ENCODE measurements around the gene OR3A3. TPM values are rescaled to one million over a fixed set of nuclear protein-coding genes. Genes with fewer than 3 reads are reported as not detected.

Gene OR3A3
- total and polyA plus RNA-seq, 10 of the 15 experiments (the other 5 are each of a cell fraction or from before 2014, with no cell fraction given), result 0.07 TPM; not detected in 9

GRCh38 chr17:3415610-3416009 is 4.4 kb downstream of the OR3A3 start (continued):
- no peak for TF ChIP-seq IRF4 (IDR thresholded peaks at IDR 0.05; ENCODE audit: low read depth, low read length)

- Histone ChIP-seq H3K9ac (ENCODE audit: control insufficient read depth, insufficient read depth, low read length) (no peak overlapping the region), H3K4me2 (ENCODE audit: control insufficient read depth, insufficient read depth) (no peak overlapping the region), H3K27me3 (replicated peaks in 1 of 2; ENCODE audit: control insufficient read depth in 2 of 2, insufficient read depth in 2 of 2, low read length in 1 of 2) (no peaks in the 10 kb centered on the region), H3K4me3 (no peak overlapping the region), H3K4me1 (ENCODE audit: control insufficient read depth, insufficient read depth, low read length) (no peaks in the 10 kb centered on the region), H3K79me2 (ENCODE audit: control insufficient read depth, insufficient read depth, low read length) (no peaks in the 10 kb centered on the region), H3K9me3 (replicated peaks; ENCODE audit: control insufficient read depth, insufficient read depth, low read length) (no peaks in the 10 kb centered on the region), H2AFZ (ENCODE audit: control insufficient read depth, low read depth, low read length) (no peak overlapping the region), H4K20me1 (ENCODE audit: control insufficient read depth, insufficient read depth) (no peaks in the 10 kb centered on the region; the same call in 1 of the 2 replicates), H3K27ac (ENCODE audit: control insufficient read depth, insufficient read depth) (no peak overlapping the region), H3K36me3 (ENCODE audit: control insufficient read depth in 2 of 2, insufficient read depth in 2 of 2, low read length in 1 of 2) (no peaks in the 10 kb centered on the region)
- SMC1A ChIA-PET (ENCODE audit: uncharacterized antibody, unreplicated experiment), result no interaction called here
- FAIRE-seq, result no peak
- in situ Hi-C loops (cut with MboI) (no loop called here), intact Hi-C loops (cut with micrococcal nuclease; ENCODE audit: unreplicated experiment) (no loop called here)
- RAD21 ChIA-PET (ENCODE audit: unreplicated experiment), result no interaction called here
- WGBS (ENCODE audit: insufficient coverage, insufficient replicate concordance, low lambda C conversion rate, missing lambda C conversion rate), result 8% methylated on average over 2 of the region's 2 CpGs
- POLR2A ChIA-PET, result no interaction called here
- no peak for ATAC-seq
- DNase-seq (ENCODE audit: low read depth, low spot score), result no peak
- CTCF ChIA-PET, result no interaction called here
- no TSS peak for BruUV-seq (replicated peaks)
- TF ChIP-seq ZBED1 (IDR thresholded peaks at IDR 0.05; ENCODE audit: borderline replicate concordance) (no peak), ASH2L (IDR thresholded peaks at IDR 0.05; ENCODE audit: borderline replicate concordance, low read depth) (no peak), ETV6 (conservative IDR thresholded peaks at IDR 0.05 in 1 of 2, IDR thresholded peaks at IDR 0.05 in 1 of 2; ENCODE audit: borderline replicate concordance in 1 of 2, low read depth in 1 of 2) (no peak), NFYA (IDR thresholded peaks at IDR 0.05; ENCODE audit: borderline replicate concordance, low read depth, low read length) (no peak), HCFC1 (IDR thresholded peaks at IDR 0.05; ENCODE audit: low read length) (no peak), RAD21 (IDR thresholded peaks at IDR 0.05; ENCODE audit: insufficient read depth, low read depth, low read length) (no peak), CBFB (IDR thresholded peaks at IDR 0.05; ENCODE audit: low read depth) (no peak), BRCA1 (IDR thresholded peaks at IDR 0.05; ENCODE audit: low read depth, low read length) (no peak), TCF7 (IDR thresholded peaks at IDR 0.05; ENCODE audit: borderline replicate concordance) (no peak), NFIC (IDR thresholded peaks at IDR 0.05; ENCODE audit: low read depth, low read length) (no peak), MTA3 (IDR thresholded peaks at IDR 0.05; ENCODE audit: borderline replicate concordance, low read length) (no peak), CREB1 (IDR thresholded peaks at IDR 0.05; ENCODE audit: low read depth) (no peak), RCOR1 (conservative IDR thresholded peaks at IDR 0.05; ENCODE audit: low read depth, low read length) (no peak), CEBPZ (IDR thresholded peaks at IDR 0.05; ENCODE audit: low read depth, low read length) (no peak), CTCF (IDR thresholded peaks at IDR 0.05 in 2 of 3, conservative IDR thresholded peaks at IDR 0.05 in 1 of 3; ENCODE audit: control insufficient read depth in 2 of 3, extremely low read depth in 1 of 3, insufficient read depth in 1 of 3, low read depth in 3 of 3, low read length in 3 of 3) (no peak)
Measured at GRCh38 chr17:3418222-3418621, 7.1 kb downstream of the OR3A3 start.
